Measurements from ENCODE around the gene BMP8B. TPM values are rescaled to one million over a fixed set of nuclear protein-coding genes. Genes with fewer than 3 reads are reported as not detected.
"Not testable (repeated sequence)": the region's sequence is repeated elsewhere in the genome, so short reads cannot be mapped to it uniquely, and the experiment has no call there.

The BMP8B gene
- total and polyA plus RNA-seq, 11 donors = 0.08 to 0.68 (median 0.49) TPM

DNA sequence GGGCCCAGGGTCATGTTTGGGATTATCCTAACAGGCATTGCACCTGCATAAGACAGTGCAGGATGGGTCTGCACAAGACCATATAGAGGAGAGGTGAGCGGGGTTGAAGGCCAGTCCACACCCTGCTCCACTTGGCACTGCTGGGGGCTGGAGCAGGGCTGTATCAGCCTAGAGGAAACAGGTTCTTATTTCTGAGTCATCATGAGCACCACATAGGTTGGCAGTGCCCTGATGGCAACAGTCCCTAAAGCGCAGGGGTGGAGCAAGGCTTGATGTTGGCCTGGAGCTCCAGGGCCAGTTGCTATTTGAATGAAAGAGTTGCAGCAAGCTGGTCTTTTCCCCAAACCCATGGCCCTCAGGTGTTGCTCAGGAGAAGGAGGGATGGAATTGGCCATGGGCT, 29.8 kb upstream of the BMP8B start:
- no peak overlapping the region for H3K27ac ChIP-seq
- WGBS, 4 donors = 96 to 100% (median 99%) methylated on average over 2 of the region's 2 CpGs
- TF ChIP-seq, protein P1, sequence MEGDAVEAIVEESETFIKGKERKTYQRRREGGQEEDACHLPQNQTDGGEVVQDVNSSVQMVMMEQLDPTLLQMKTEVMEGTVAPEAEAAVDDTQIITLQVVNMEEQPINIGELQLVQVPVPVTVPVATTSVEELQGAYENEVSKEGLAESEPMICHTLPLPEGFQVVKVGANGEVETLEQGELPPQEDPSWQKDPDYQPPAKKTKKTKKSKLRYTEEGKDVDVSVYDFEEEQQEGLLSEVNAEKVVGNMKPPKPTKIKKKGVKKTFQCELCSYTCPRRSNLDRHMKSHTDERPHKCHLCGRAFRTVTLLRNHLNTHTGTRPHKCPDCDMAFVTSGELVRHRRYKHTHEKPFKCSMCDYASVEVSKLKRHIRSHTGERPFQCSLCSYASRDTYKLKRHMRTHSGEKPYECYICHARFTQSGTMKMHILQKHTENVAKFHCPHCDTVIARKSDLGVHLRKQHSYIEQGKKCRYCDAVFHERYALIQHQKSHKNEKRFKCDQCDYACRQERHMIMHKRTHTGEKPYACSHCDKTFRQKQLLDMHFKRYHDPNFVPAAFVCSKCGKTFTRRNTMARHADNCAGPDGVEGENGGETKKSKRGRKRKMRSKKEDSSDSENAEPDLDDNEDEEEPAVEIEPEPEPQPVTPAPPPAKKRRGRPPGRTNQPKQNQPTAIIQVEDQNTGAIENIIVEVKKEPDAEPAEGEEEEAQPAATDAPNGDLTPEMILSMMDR (IDR thresholded peaks at IDR 0.05) = no peak
- TF ChIP-seq POLR2A (IDR thresholded peaks at IDR 0.05) = no peak
- H3K4me3 ChIP-seq = no peak overlapping the region
- H3K36me3 ChIP-seq = no peaks in the 10 kb centered on the region
- peaks cover 0 to 3% (median 0%) of the 10 kb centered on the region in 12 donors for H3K4me1 ChIP-seq
- H3K9me3 ChIP-seq = no peaks in the 10 kb centered on the region
- intact Hi-C loops (cut with DNase I) = loop anchor here in 7 of 10 donors (2.0 to 5.0 kb wide), 5 partner anchors 79 to 264 kb away; no protein-coding TSS in a partner anchor
- H3K27me3 ChIP-seq = peaks cover 0 to 22% (median 0%) of the 10 kb centered on the region in 9 donors
- no peak for ATAC-seq
- no peak for DNase-seq

- DNase-seq = peak in 3 of 5 donors; percentile 19 to 64 (median 31)
- WGBS, 4 donors = 56 to 71% (median 63%) methylated on average over 13 to 18 of the region's 24 CpGs
- H3K36me3 ChIP-seq, H3K27ac ChIP-seq, H3K4me1 ChIP-seq, H3K9me3 ChIP-seq: not testable (repeated sequence)
- intact Hi-C loops (cut with DNase I) = loop anchor here in 9 of 10 donors (2.0 to 5.0 kb wide), 5 partner anchors 80 to 265 kb away; no protein-coding TSS in a partner anchor
- peak in 3 of 4 donors; percentile 13 to 43 (median 16) for ATAC-seq
- Histone ChIP-seq H3K27me3 (peaks cover 0 to 17% (median 0%) of the 10 kb centered on the region in 9 donors), H3K4me3 (peak overlapping the region in 1 of 12 donors; percentile 12)
Measured at GRCh38 chr1:39817091-39817932, 28.6 kb upstream of the BMP8B start.

DNA sequence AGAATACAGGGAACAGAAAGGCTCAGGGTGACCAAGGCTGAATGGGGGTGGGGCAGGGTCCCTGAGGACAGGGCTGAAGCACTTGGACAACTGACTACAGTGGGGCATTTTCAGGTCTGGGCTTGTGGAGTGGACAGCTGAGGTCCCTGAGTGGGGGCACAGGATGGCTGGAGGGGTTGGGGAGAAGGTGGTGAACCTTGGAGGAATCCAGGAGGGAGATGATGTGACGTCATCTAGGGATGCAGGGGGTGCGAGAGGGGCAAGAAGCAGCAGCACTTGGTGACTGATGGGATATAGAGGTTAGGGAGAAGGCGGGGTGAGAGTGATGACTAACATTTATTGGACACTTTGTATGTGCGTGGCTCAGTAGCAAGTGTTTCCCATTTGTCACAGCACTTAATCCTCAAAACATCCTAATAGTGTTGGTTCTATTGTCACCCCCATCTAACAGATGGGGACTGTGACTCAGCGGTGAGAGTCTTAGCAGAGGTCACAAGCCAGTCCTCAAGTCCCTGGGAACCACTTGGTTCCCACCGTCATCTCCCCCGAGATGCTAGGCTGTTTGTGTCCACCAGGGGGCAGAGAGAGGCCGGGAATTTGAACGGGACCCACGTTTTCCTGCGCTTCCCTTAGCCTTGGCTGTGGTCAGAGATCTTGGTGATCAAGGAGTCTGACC, 27.9 kb upstream of the BMP8B start:
- no peak overlapping the region for H3K27ac ChIP-seq
- ATAC-seq (peak; percentile 53 to 86 (median 82)), DNase-seq (peak; percentile 41 to 85 (median 51))
- WGBS, 4 donors = 16 to 18% (median 17%) methylated on average over 11 of the region's 11 CpGs
- H3K4me3 ChIP-seq = no peak overlapping the region
- H3K36me3 ChIP-seq = no peaks in the 10 kb centered on the region
- no peaks in the 10 kb centered on the region for H3K9me3 ChIP-seq
- TF ChIP-seq, protein P1 (IDR thresholded peaks at IDR 0.05) = peak; percentile 64 to 88 (median 78)
- TF ChIP-seq POLR2A (IDR thresholded peaks at IDR 0.05) = no peak
- H3K4me1 ChIP-seq = peaks cover 0 to 3% (median 0%) of the 10 kb centered on the region in 12 donors
- peaks cover 0 to 17% (median 0%) of the 10 kb centered on the region in 9 donors for H3K27me3 ChIP-seq
- intact Hi-C loops (cut with DNase I) = loop anchor here in 9 of 10 donors (1.0 to 5.0 kb wide), 7 partner anchors 81 to 266 kb away; no protein-coding TSS in a partner anchor

DNA sequence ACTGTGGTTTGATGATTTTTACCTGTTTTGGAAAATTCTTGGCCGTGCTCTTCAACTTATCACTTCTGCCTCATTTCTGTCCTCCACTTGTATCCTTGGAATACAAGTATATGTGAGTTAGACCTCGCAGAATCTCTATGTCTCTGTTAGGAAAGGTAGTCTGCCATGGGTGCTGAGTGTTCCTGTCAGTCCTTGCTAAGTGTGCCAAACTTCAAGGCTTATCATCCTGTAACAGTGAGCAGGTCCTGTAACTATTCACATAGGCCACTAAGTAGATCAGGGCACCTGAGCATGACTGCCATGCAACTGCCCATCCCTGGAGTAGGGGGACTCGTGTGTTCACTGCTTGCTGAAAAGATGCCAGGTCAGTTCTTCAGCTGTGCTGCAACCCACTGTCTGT, 24.2 kb upstream of the BMP8B start:
- Histone ChIP-seq H3K9me3 (no peaks in the 10 kb centered on the region), H3K27me3 (peaks cover 0 to 7% (median 0%) of the 10 kb centered on the region in 9 donors), H3K4me1 (peaks cover 0 to 3% (median 0%) of the 10 kb centered on the region in 12 donors), H3K27ac (no peak overlapping the region), H3K36me3 (no peaks in the 10 kb centered on the region), H3K4me3 (no peak overlapping the region)
- no peak for TF ChIP-seq POLR2A (IDR thresholded peaks at IDR 0.05)
- TF ChIP-seq, protein P1 (IDR thresholded peaks at IDR 0.05) = no peak
- WGBS, 4 donors = 35 to 59% (median 46%) methylated on average over 3 of the region's 3 CpGs
- peak; percentile 61 to 75 (median 68) for ATAC-seq
- intact Hi-C loops (cut with DNase I) = no loop called here
- no peak for DNase-seq

Measured in heart left ventricle (tissue), 16 donors.